SU-DHL-6 (cell line): ENCODE measurements around the gene CTSA.

Experiments
- H2AFZ ChIP-seq: fragments of 200-600 bp; sonication (generic); 2 replicates; pipeline ENCODE4 v1.6.1; 2014; ENCODE audit warnings: low read depth, mild to moderate bottlenecking, moderate library complexity, mixed read lengths, antibody characterized with exemption, low read length; ENCODE audit not compliant: severe bottlenecking
- H3F3A ChIP-seq: fragments of 200-600 bp; shearing (Covaris generic); 2 replicates; pipeline ENCODE4 v1.6.0; 2016; ENCODE audit warnings: antibody characterized with exemption, mild to moderate bottlenecking; ENCODE audit not compliant: insufficient read depth
- H3K27ac ChIP-seq: fragments of 200-600 bp; sonication (generic); 2 replicates; pipeline ENCODE4 v1.5.1; 2016; ENCODE audit warnings: low read depth, mild to moderate bottlenecking, low read length, moderate library complexity, mixed read lengths
- H3K27me3 ChIP-seq: fragments of 200-600 bp; sonication (generic), shearing (Covaris generic); 2 replicates; pipeline ENCODE4 v1.6.0; 2014; ENCODE audit warnings: mild to moderate bottlenecking, low read length
- H3K36me3 ChIP-seq: fragments of 200-600 bp; sonication (generic); 2 replicates; pipeline ENCODE4 v1.6.1; 2014; ENCODE audit warnings: mild to moderate bottlenecking, low read length, mixed read lengths
- H3K4me2 ChIP-seq: fragments of 300-600, 200-600 bp; shearing (Covaris generic), sonication (generic); 2 replicates; pipeline ENCODE4 v1.6.0; 2014; ENCODE audit warnings: low read length, low read depth, mild to moderate bottlenecking; ENCODE audit not compliant: poor library complexity, severe bottlenecking
- H3K4me3 ChIP-seq: fragments of 200-600 bp; sonication (generic); 2 replicates; pipeline ENCODE4 v1.5.1; 2014; ENCODE audit warnings: antibody characterized with exemption, low read length, mild to moderate bottlenecking, mixed read lengths; ENCODE audit not compliant: insufficient read depth, poor library complexity, severe bottlenecking
- H3K79me2 ChIP-seq: fragments of 200-600 bp; sonication (generic); 2 replicates; pipeline ENCODE4 v1.6.1; 2014; ENCODE audit warnings: mild to moderate bottlenecking, low read length, moderate library complexity; ENCODE audit not compliant: insufficient read depth
- H3K9ac ChIP-seq: fragments of 200-600 bp; sonication (generic); 2 replicates; pipeline ENCODE4 v1.7.0; 2014; ENCODE audit warnings: mild to moderate bottlenecking, low read length
- H3K9me2 ChIP-seq: fragments of 200-600 bp; sonication (generic); replicated peaks from 2 replicates; pipeline ENCODE4 v1.6.1; 2014; ENCODE audit warnings: low read length; ENCODE audit not compliant: insufficient read depth
- H3K9me3 ChIP-seq: fragments of 200-600 bp; sonication (generic); 2 replicates; pipeline ENCODE4 v1.6.1; 2014; ENCODE audit warnings: low read length, mixed read lengths; ENCODE audit not compliant: insufficient read depth
- H4K20me1 ChIP-seq: fragments of 200-600 bp; sonication (generic); 2 replicates; pipeline ENCODE4 v1.6.1; 2014; ENCODE audit warnings: low read depth, mild to moderate bottlenecking, antibody characterized with exemption, low read length, moderate library complexity, mixed read lengths
- EZH2phosphoT487 ChIP-seq: fragments of 200-600 bp; sonication (generic), shearing (Covaris generic); conservative IDR thresholded peaks from 2 replicates; pipeline ENCODE4 v1.6.1; 2018; ENCODE audit warnings: mild to moderate bottlenecking, antibody characterized with exemption, low read length, moderate library complexity, mixed read lengths
- TF ChIP-seq, protein P1 (sequence below): fragments of 200-600 bp; sonication (generic); IDR thresholded peaks from one replicate; pipeline ENCODE4 v1.5.1; 2017; ENCODE audit warnings: antibody characterized with exemption, mild to moderate bottlenecking, low read length, moderate library complexity; ENCODE audit not compliant: insufficient read depth, poor library complexity, severe bottlenecking

The CTSA gene

DNA sequence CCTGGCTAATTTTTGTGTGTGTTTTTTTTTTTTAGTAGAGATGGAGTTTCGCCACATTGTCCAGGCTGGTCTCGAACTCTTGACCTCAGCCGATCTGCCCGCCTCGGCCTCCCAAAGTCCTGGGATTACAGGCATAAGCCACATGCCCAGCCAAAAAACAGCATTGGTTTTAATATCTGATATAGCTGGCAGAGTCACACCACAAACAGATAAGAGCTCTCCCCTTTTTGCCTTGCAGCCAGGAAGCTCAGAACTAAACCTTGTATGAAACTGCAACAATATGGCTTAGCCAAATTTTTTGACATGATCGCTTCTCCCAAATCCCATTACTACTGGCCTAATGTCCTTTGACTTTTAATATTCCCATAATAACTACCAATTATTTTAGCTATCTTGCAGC, 38.8 kb upstream of the CTSA start:
- H3K27ac ChIP-seq = no peak overlapping the region
- H3K4me3 ChIP-seq = no peak overlapping the region
- H3F3A ChIP-seq = no peaks in the 10 kb centered on the region
- H3K27me3 ChIP-seq = no peaks in the 10 kb centered on the region
- TF ChIP-seq, protein P1, sequence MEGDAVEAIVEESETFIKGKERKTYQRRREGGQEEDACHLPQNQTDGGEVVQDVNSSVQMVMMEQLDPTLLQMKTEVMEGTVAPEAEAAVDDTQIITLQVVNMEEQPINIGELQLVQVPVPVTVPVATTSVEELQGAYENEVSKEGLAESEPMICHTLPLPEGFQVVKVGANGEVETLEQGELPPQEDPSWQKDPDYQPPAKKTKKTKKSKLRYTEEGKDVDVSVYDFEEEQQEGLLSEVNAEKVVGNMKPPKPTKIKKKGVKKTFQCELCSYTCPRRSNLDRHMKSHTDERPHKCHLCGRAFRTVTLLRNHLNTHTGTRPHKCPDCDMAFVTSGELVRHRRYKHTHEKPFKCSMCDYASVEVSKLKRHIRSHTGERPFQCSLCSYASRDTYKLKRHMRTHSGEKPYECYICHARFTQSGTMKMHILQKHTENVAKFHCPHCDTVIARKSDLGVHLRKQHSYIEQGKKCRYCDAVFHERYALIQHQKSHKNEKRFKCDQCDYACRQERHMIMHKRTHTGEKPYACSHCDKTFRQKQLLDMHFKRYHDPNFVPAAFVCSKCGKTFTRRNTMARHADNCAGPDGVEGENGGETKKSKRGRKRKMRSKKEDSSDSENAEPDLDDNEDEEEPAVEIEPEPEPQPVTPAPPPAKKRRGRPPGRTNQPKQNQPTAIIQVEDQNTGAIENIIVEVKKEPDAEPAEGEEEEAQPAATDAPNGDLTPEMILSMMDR = no peak
- TF ChIP-seq EZH2phosphoT487 = no peak
- H3K9me3 ChIP-seq = no peaks in the 10 kb centered on the region
- H2AFZ ChIP-seq = no peak overlapping the region
- H3K9ac ChIP-seq = no peak overlapping the region
- H3K4me2 ChIP-seq = no peak overlapping the region
- no peaks in the 10 kb centered on the region for H3K9me2 ChIP-seq
- H4K20me1 ChIP-seq = no peaks in the 10 kb centered on the region
- no peaks in the 10 kb centered on the region for H3K36me3 ChIP-seq
- H3K79me2 ChIP-seq = peaks cover 19% of the 10 kb centered on the region

DNA sequence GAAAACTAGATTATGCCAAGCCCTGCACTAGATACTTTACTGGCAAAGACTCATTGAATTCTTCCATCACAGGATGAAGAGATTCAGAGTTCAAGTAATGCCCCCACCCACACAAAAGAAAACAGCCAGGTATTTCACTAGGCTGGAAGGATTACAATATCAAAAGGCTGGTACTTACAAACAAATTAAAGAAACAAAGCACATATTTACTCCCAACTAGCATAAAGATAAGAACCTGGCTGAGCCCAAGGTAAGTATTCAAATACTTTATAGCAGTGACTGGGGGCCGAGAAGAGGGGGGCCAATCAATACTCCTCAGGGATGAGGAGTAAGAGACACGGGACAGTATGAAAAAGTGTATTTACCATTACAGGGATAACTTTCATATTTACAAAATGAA, 37.7 kb upstream of the CTSA start:
- H2AFZ ChIP-seq = no peak overlapping the region
- H3K36me3 ChIP-seq = no peaks in the 10 kb centered on the region
- TF ChIP-seq, protein P1 = no peak
- H3K79me2 ChIP-seq = peaks cover 19% of the 10 kb centered on the region
- H3K9ac ChIP-seq = no peak overlapping the region
- H4K20me1 ChIP-seq = no peaks in the 10 kb centered on the region
- H3K27me3 ChIP-seq = no peaks in the 10 kb centered on the region
- H3K9me2 ChIP-seq = no peaks in the 10 kb centered on the region
- H3K9me3 ChIP-seq = no peaks in the 10 kb centered on the region
- no peaks in the 10 kb centered on the region for H3F3A ChIP-seq
- H3K27ac ChIP-seq = no peak overlapping the region
- H3K4me3 ChIP-seq = no peak overlapping the region
- no peak overlapping the region for H3K4me2 ChIP-seq

GRCh38 chr20:45857114-45857881, 33.8 kb upstream of the CTSA start, which contains the start of the genes ACOT8 and ZSWIM3:
Gene ACOT8, minus strand, starts transcription at chr20:45857392. Its CDS starts 77 bp downstream, at chr20:45857315.
Gene ZSWIM3, plus strand, starts transcription at chr20:45857614. Its CDS starts 212 bp downstream, at chr20:45857826.
- Histone ChIP-seq H3K4me3 (peak within 1 kb of the TSS; percentile 95), H3K4me2 (peak within 1 kb of the TSS; percentile 84), H3K27ac (peak within 1 kb of the TSS; percentile 65), H3K79me2 (peaks cover 19% of the 10 kb centered on the region), H4K20me1 (no peaks in the 10 kb centered on the region), H3K9me3 (no peaks in the 10 kb centered on the region), H3K27me3 (no peaks in the 10 kb centered on the region), H3K9me2 (no peaks in the 10 kb centered on the region), H3K9ac (peak within 1 kb of the TSS; percentile 88), H2AFZ (peak within 1 kb of the TSS; percentile 79), H3F3A (no peaks in the 10 kb centered on the region), H3K36me3 (no peaks in the 10 kb centered on the region)
- TF ChIP-seq, protein P1 = no peak
- no peak for TF ChIP-seq EZH2phosphoT487
